ENCODE measurements around the gene COL20A1.

The COL20A1 gene

GRCh38 chr20:63364801-63365585 is 72.0 kb downstream of the COL20A1 start:
- peaks cover 28% of the 10 kb centered on the region for H3K27me3 ChIP-seq (ENCODE audit: control insufficient read depth, insufficient read depth, low read length)
- H3K4me3 ChIP-seq (ENCODE audit: low read depth, low read length) = no peak overlapping the region
- no peaks in the 10 kb centered on the region for H3K9me3 ChIP-seq (ENCODE audit: control insufficient read depth, insufficient read depth, low read length)
- H3K9ac ChIP-seq (ENCODE audit: low read depth, low read length) = no peak overlapping the region
- H3K4me1 ChIP-seq (ENCODE audit: control insufficient read depth, insufficient read depth, low read length) = peaks cover 3% of the 10 kb centered on the region; the same call in 1 of the 2 replicates
- H3K36me3 ChIP-seq (ENCODE audit: control insufficient read depth, insufficient read depth, low read length) = no peaks in the 10 kb centered on the region
- H3K27ac ChIP-seq (ENCODE audit: low read depth, low read length) = no peak overlapping the region

- Histone ChIP-seq H3K9ac (ENCODE audit: low read depth, low read length) (no peak overlapping the region), H3K4me1 (ENCODE audit: control insufficient read depth, insufficient read depth, low read length) (peaks cover 3% of the 10 kb centered on the region; the same call in 1 of the 2 replicates), H3K27ac (ENCODE audit: low read depth, low read length) (no peak overlapping the region), H3K4me3 (ENCODE audit: low read depth, low read length) (no peak overlapping the region), H3K9me3 (ENCODE audit: control insufficient read depth, insufficient read depth, low read length) (no peaks in the 10 kb centered on the region), H3K27me3 (ENCODE audit: control insufficient read depth, insufficient read depth, low read length) (peaks cover 20% of the 10 kb centered on the region), H3K36me3 (ENCODE audit: control insufficient read depth, insufficient read depth, low read length) (no peaks in the 10 kb centered on the region)
Measured at GRCh38 chr20:63365601-63366389, 72.8 kb downstream of the COL20A1 start.

- H3K36me3 ChIP-seq (ENCODE audit: control insufficient read depth, insufficient read depth, low read length) = no peaks in the 10 kb centered on the region
- H3K4me1 ChIP-seq (ENCODE audit: control insufficient read depth, insufficient read depth, low read length) = peaks cover 3% of the 10 kb centered on the region; the same call in 1 of the 2 replicates
- H3K27ac ChIP-seq (ENCODE audit: low read depth, low read length) = no peak overlapping the region
- no peak overlapping the region for H3K9ac ChIP-seq (ENCODE audit: low read depth, low read length)
- no peak overlapping the region for H3K4me3 ChIP-seq (ENCODE audit: low read depth, low read length)
- peaks cover 18% of the 10 kb centered on the region for H3K27me3 ChIP-seq (ENCODE audit: control insufficient read depth, insufficient read depth, low read length)
- H3K9me3 ChIP-seq (ENCODE audit: control insufficient read depth, insufficient read depth, low read length) = no peaks in the 10 kb centered on the region
Measured at GRCh38 chr20:63366390-63367365, 73.7 kb downstream of the COL20A1 start.

- H3K4me3 ChIP-seq (ENCODE audit: low read depth, low read length) = no peak overlapping the region
- H3K9ac ChIP-seq (ENCODE audit: low read depth, low read length) = no peak overlapping the region
- peaks cover 9% of the 10 kb centered on the region for H3K27me3 ChIP-seq (ENCODE audit: control insufficient read depth, insufficient read depth, low read length)
- no peaks in the 10 kb centered on the region for H3K4me1 ChIP-seq (ENCODE audit: control insufficient read depth, insufficient read depth, low read length)
- no peak overlapping the region for H3K27ac ChIP-seq (ENCODE audit: low read depth, low read length)
- no peaks in the 10 kb centered on the region for H3K36me3 ChIP-seq (ENCODE audit: control insufficient read depth, insufficient read depth, low read length)
- H3K9me3 ChIP-seq (ENCODE audit: control insufficient read depth, insufficient read depth, low read length) = no peaks in the 10 kb centered on the region
Measured at GRCh38 chr20:63367446-63368055, 74.6 kb downstream of the COL20A1 start.

- Histone ChIP-seq H3K27ac (ENCODE audit: low read depth, low read length) (no peak overlapping the region), H3K9ac (ENCODE audit: low read depth, low read length) (no peak overlapping the region), H3K4me1 (ENCODE audit: control insufficient read depth, insufficient read depth, low read length) (no peaks in the 10 kb centered on the region), H3K9me3 (ENCODE audit: control insufficient read depth, insufficient read depth, low read length) (no peaks in the 10 kb centered on the region), H3K27me3 (ENCODE audit: control insufficient read depth, insufficient read depth, low read length) (peaks cover 3% of the 10 kb centered on the region; the same call in 1 of the 2 replicates), H3K4me3 (ENCODE audit: low read depth, low read length) (no peak overlapping the region), H3K36me3 (ENCODE audit: control insufficient read depth, insufficient read depth, low read length) (no peaks in the 10 kb centered on the region)
Measured at GRCh38 chr20:63368151-63368550, 75.2 kb downstream of the COL20A1 start.

GRCh38 chr20:63369024-63369530 is 76.1 kb downstream of the COL20A1 start:
- H3K36me3 ChIP-seq (ENCODE audit: control insufficient read depth, insufficient read depth, low read length) = no peaks in the 10 kb centered on the region

GRCh38 chr20:63369724-63370617 is 77.0 kb downstream of the COL20A1 start:
- H3K9me3 ChIP-seq (ENCODE audit: control insufficient read depth, insufficient read depth, low read length) = no peaks in the 10 kb centered on the region
- no peaks in the 10 kb centered on the region for H3K4me1 ChIP-seq (ENCODE audit: control insufficient read depth, insufficient read depth, low read length)
- H3K9ac ChIP-seq (ENCODE audit: low read depth, low read length) = no peak overlapping the region
- no peaks in the 10 kb centered on the region for H3K36me3 ChIP-seq (ENCODE audit: control insufficient read depth, insufficient read depth, low read length)
- H3K27me3 ChIP-seq (ENCODE audit: control insufficient read depth, insufficient read depth, low read length) = no peaks in the 10 kb centered on the region
- H3K4me3 ChIP-seq (ENCODE audit: low read depth, low read length) = no peak overlapping the region
- H3K27ac ChIP-seq (ENCODE audit: low read depth, low read length) = no peak overlapping the region

More at GRCh38 chr20:63369024-63369530, 76.1 kb downstream of the COL20A1 start:
- Histone ChIP-seq H3K27ac (ENCODE audit: low read depth, low read length) (no peak overlapping the region), H3K9ac (ENCODE audit: low read depth, low read length) (no peak overlapping the region), H3K9me3 (ENCODE audit: control insufficient read depth, insufficient read depth, low read length) (no peaks in the 10 kb centered on the region), H3K4me3 (ENCODE audit: low read depth, low read length) (no peak overlapping the region), H3K27me3 (ENCODE audit: control insufficient read depth, insufficient read depth, low read length) (no peaks in the 10 kb centered on the region), H3K4me1 (ENCODE audit: control insufficient read depth, insufficient read depth, low read length) (no peaks in the 10 kb centered on the region)

- no peak overlapping the region for H3K27ac ChIP-seq (ENCODE audit: low read depth, low read length)
- H3K27me3 ChIP-seq (ENCODE audit: control insufficient read depth, insufficient read depth, low read length) = no peaks in the 10 kb centered on the region
- H3K4me3 ChIP-seq (ENCODE audit: low read depth, low read length) = no peak overlapping the region
- H3K9ac ChIP-seq (ENCODE audit: low read depth, low read length) = no peak overlapping the region
- no peaks in the 10 kb centered on the region for H3K4me1 ChIP-seq (ENCODE audit: control insufficient read depth, insufficient read depth, low read length)
- H3K9me3 ChIP-seq (ENCODE audit: control insufficient read depth, insufficient read depth, low read length) = no peaks in the 10 kb centered on the region
- no peaks in the 10 kb centered on the region for H3K36me3 ChIP-seq (ENCODE audit: control insufficient read depth, insufficient read depth, low read length)
Measured at GRCh38 chr20:63370618-63371187, 77.7 kb downstream of the COL20A1 start.

- no peak overlapping the region for H3K9ac ChIP-seq (ENCODE audit: low read depth, low read length)
- no peaks in the 10 kb centered on the region for H3K9me3 ChIP-seq (ENCODE audit: control insufficient read depth, insufficient read depth, low read length)
- no peaks in the 10 kb centered on the region for H3K27me3 ChIP-seq (ENCODE audit: control insufficient read depth, insufficient read depth, low read length)
- no peaks in the 10 kb centered on the region for H3K4me1 ChIP-seq (ENCODE audit: control insufficient read depth, insufficient read depth, low read length)
- no peak overlapping the region for H3K4me3 ChIP-seq (ENCODE audit: low read depth, low read length)
- H3K36me3 ChIP-seq (ENCODE audit: control insufficient read depth, insufficient read depth, low read length) = no peaks in the 10 kb centered on the region
- no peak overlapping the region for H3K27ac ChIP-seq (ENCODE audit: low read depth, low read length)
Measured at GRCh38 chr20:63371291-63371865, 78.4 kb downstream of the COL20A1 start.

All from HUES48 (cell line).